HCT116 (cell line): ENCODE measurements around the gene FAM50B. TPM values are rescaled to one million over a fixed set of nuclear protein-coding genes. Genes with fewer than 3 reads are reported as not detected.

Experiments used
- ATAC-seq: fragments of 200-7000 bp; cut with Tn5 transposase; 2 replicates; pipeline ENCODE4 v1.9.1; 2020; ENCODE audit warnings: mild to moderate bottlenecking, moderate library complexity
- BruUV-seq: library from RNA; stranded (reverse); fragments of 400-500 nt; replicated peaks from 2 replicates; lab custom pipeline; 2021; lab: Mats Ljungman, UMichigan
- CTCF ChIA-PET: fragments of 300-600 bp; sonication (Branson Sonifier 250); formaldehyde crosslinking; loops from one replicate; lab custom pipeline; 2021; ENCODE audit warnings: antibody characterized with exemption; lab: Charles Lee
- POLR2A ChIA-PET: fragments of 300-600, 350-600 bp; sonication (Branson Sonifier 250); formaldehyde crosslinking; loops from one replicate; lab custom pipeline; 2021; ENCODE audit warnings: antibody characterized with exemption; lab: Charles Lee
- RAD21 ChIA-PET, 2 experiments: fragments of 300-600 bp; sonication (Branson Sonifier 250); formaldehyde crosslinking; loops; one replicate each; lab custom pipeline; 2023; ENCODE audit warnings: low total read pairs in 2 of 2; ENCODE audit not compliant: uncharacterized antibody in 2 of 2, unreplicated experiment in 2 of 2, low non-redundant PET in 1 of 2; lab: Charles Lee
- DNase-seq: peaks from one replicate; pipeline ENCODE4 v3.0.0-alpha.2; 2010; ENCODE audit warnings: low read depth, low spot score
- H2AFZ ChIP-seq: fragments of 200-600 bp; shearing (Covaris generic), sonication (generic); 2 replicates; pipeline ENCODE4 v1.6.1; 2017; ENCODE audit warnings: low read depth, mixed run types, mixed read lengths, antibody characterized with exemption, low read length; ENCODE audit not compliant: poor library complexity, severe bottlenecking
- H3K27ac ChIP-seq: 2 replicates; pipeline ENCODE4 v1.5.1; 2012; ENCODE audit warnings: low read depth, low read length
- H3K27me3 ChIP-seq: fragments of 200-600 bp; sonication (generic); 2 replicates; pipeline ENCODE4 v1.6.1; 2016; ENCODE audit warnings: mixed run types, low read length, mixed read lengths; ENCODE audit not compliant: insufficient read depth
- H3K36me3 ChIP-seq, 2 experiments: fragments of 200-500 bp in 1 of 2; fragments of 200-600 bp in 1 of 2; sonication (Bioruptor generic) in 1 of 2; sonication (generic) in 1 of 2; 2 replicates each; pipeline versions ENCODE4 v1.5.1 to v1.6.1; 2014 to 2016; ENCODE audit warnings: low read length in 2 of 2, inconsistent platforms in 1 of 2, mixed read lengths in 1 of 2, mixed run types in 1 of 2; ENCODE audit not compliant: insufficient read depth in 2 of 2, control insufficient read depth in 1 of 2
- H3K4me1 ChIP-seq, 2 experiments: fragments of 200-600 bp in 1 of 2; sonication (generic) in 1 of 2; 2 replicates each; pipeline versions ENCODE4 v1.5.1 to v1.6.1; 2012 to 2017; ENCODE audit warnings: low read length in 2 of 2, inconsistent platforms in 1 of 2, mild to moderate bottlenecking in 1 of 2, mixed read lengths in 1 of 2, mixed run types in 1 of 2, moderate library complexity in 1 of 2; ENCODE audit not compliant: insufficient read depth in 2 of 2, control insufficient read depth in 1 of 2
- H3K4me2 ChIP-seq: fragments of 200-600 bp; sonication (generic); 2 replicates; pipeline ENCODE4 v1.6.1; 2017; ENCODE audit warnings: mixed run types, low read length, mixed read lengths
- H3K4me3 ChIP-seq, 2 experiments: fragments of 200-600 bp in 1 of 2; sonication (generic) in 1 of 2; replicated peaks in 1 of 2; 2 replicates each; pipeline ENCODE4 v1.5.1; 2011 to 2016; ENCODE audit warnings: low read length in 2 of 2, control low read depth in 1 of 2, low read depth in 1 of 2, mild to moderate bottlenecking in 1 of 2, mixed read lengths in 1 of 2, mixed run types in 1 of 2
- H3K79me2 ChIP-seq: fragments of 200-600 bp; sonication (generic); 2 replicates; pipeline ENCODE4 v1.6.1; 2017; ENCODE audit warnings: mild to moderate bottlenecking, mixed run types, low read length, moderate library complexity, mixed read lengths; ENCODE audit not compliant: insufficient read depth
- H3K9ac ChIP-seq: fragments of 200-600 bp; sonication (generic); 2 replicates; pipeline ENCODE4 v1.6.1; 2016; ENCODE audit warnings: low read length, mixed read lengths
- H3K9me2 ChIP-seq: fragments of 200-600 bp; sonication (generic), shearing (Covaris generic); 2 replicates; pipeline ENCODE4 v1.6.1; 2017; ENCODE audit warnings: mixed run types, mild to moderate bottlenecking, moderate library complexity; ENCODE audit not compliant: insufficient read depth
- H3K9me3 ChIP-seq, 2 experiments: fragments of 200-500 bp in 1 of 2; fragments of 200-600 bp in 1 of 2; sonication (Bioruptor generic) in 1 of 2; sonication (generic) in 1 of 2; 2 replicates each; pipeline ENCODE4 v1.6.1; 2014 to 2017; ENCODE audit warnings: low read length in 2 of 2, mixed read lengths in 2 of 2, inconsistent platforms in 1 of 2, low read depth in 1 of 2, mild to moderate bottlenecking in 1 of 2, mixed run types in 1 of 2, moderate library complexity in 1 of 2; ENCODE audit not compliant: control insufficient read depth in 1 of 2, insufficient read depth in 1 of 2
- H4K20me1 ChIP-seq: fragments of 200-600 bp; sonication (generic), shearing (Covaris generic); 2 replicates; pipeline ENCODE4 v1.6.1; 2017; ENCODE audit warnings: mixed run types, mild to moderate bottlenecking, moderate library complexity; ENCODE audit not compliant: insufficient read depth
- CEBPB ChIP-seq: IDR thresholded peaks from 2 replicates; pipeline ENCODE4 v1.6.1; 2012; ENCODE audit warnings: low read depth
- CTCF ChIP-seq, 3 experiments: fragments of 200-600 bp in 1 of 3; sonication (generic) in 1 of 3; IDR thresholded peaks in 2 of 3; conservative IDR thresholded peaks in 1 of 3; 2 replicates each; pipeline ENCODE4 v1.5.1; 2012 to 2017; ENCODE audit warnings: low read depth in 2 of 3, low read length in 2 of 3, antibody characterized with exemption in 1 of 3, borderline replicate concordance in 1 of 3, control low read depth in 1 of 3, mild to moderate bottlenecking in 1 of 3, mixed read lengths in 1 of 3, mixed run types in 1 of 3, moderate library complexity in 1 of 3; ENCODE audit not compliant: insufficient read depth in 1 of 3
- EZH2phosphoT487 ChIP-seq: fragments of 200-600 bp; IDR thresholded peaks from 2 replicates; pipeline ENCODE4 v1.6.1; 2018; ENCODE audit warnings: antibody characterized with exemption, borderline replicate concordance
- RAD21 ChIP-seq: IDR thresholded peaks from 2 replicates; pipeline ENCODE4 v1.6.1; 2012; ENCODE audit warnings: low read depth, mild to moderate bottlenecking
- SIN3A ChIP-seq: IDR thresholded peaks from 2 replicates; pipeline ENCODE4 v1.6.1; 2012; ENCODE audit warnings: low read depth
- TCF7L2 ChIP-seq: IDR thresholded peaks from 2 replicates; pipeline ENCODE4 v1.7.0; 2011; ENCODE audit warnings: borderline replicate concordance, inconsistent platforms; ENCODE audit not compliant: insufficient read depth, insufficient read length; ENCODE audit errors: extremely low read depth
- ZNF274 ChIP-seq: fragments of 200-500 bp; sonication (Bioruptor generic); IDR thresholded peaks from 2 replicates; pipeline ENCODE4 v1.6.1; 2014; ENCODE audit warnings: mild to moderate bottlenecking, low read depth, low read length, inconsistent platforms
- intact Hi-C: fragments of 100-400 bp; cut with micrococcal nuclease; formaldehyde crosslinking; loops from 2 replicates; pipeline ENCODE4 v1.10.0; 2022
- total RNA-seq: library from RNA; stranded (reverse); gene quantifications from one replicate; pipeline ENCODE4 v1.2.1, GENCODE V29; 2021; ENCODE audit not compliant: unreplicated experiment

The FAM50B gene
- total RNA-seq, 1 experiment from 2014 or later = 0.86 TPM

DNA sequence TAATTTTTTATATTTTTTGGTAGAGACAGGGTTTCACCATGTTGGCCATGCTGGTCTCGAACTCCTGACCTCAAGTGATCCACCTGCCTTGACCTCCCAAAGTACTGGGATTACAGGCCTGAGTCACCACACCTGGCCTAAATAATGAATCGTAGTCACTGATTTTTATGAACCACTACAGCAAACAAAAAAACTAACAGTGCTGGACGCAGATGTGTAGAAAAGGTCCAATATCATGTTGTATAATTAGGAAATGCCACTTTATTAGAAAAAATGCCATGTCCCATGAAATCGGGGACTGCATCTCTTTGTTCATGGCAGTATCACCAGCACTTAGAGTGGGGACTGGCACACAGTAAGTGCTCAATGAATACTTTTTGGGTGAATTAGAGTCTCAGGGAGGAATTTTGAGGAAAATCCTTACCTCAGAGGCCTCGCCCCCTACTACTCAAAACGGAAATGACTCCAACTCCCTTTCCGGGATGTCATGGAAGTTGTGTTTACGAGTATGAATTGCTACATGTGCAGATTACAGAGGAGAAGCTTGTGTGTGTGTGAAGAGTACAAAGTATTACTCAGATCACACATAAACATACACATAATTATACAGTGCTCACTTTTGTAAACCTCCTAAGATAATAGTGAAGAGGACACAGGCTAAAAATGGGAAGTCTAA lies 43.6 kb upstream of the FAM50B start:
- H3K4me1 ChIP-seq = peaks cover 19 to 36% of the 10 kb centered on the region in 2 experiments
- DNase-seq = no peak

More for the DNA sequence above, 43.6 kb upstream of the FAM50B start:
- RAD21 ChIA-PET = no interaction called here
- no peaks in the 10 kb centered on the region for H3K27me3 ChIP-seq
- POLR2A ChIA-PET = no interaction called here
- BruUV-seq = no TSS peak
- H3K27ac ChIP-seq = no peak overlapping the region
- no peaks in the 10 kb centered on the region for H3K9me3 ChIP-seq
- H3K36me3 ChIP-seq = no peaks in the 10 kb centered on the region
- H3K79me2 ChIP-seq = no peaks in the 10 kb centered on the region
- no peak for TF ChIP-seq CTCF (IDR thresholded peaks at IDR 0.05 in 2 of 3, conservative IDR thresholded peaks at IDR 0.05 in 1 of 3; ENCODE audit: borderline replicate concordance in 1 of 3, insufficient read depth in 1 of 3, low read depth in 2 of 3, low read length in 2 of 3)
- no peak for TF ChIP-seq SIN3A
- no peak for TF ChIP-seq EZH2phosphoT487
- no peak for TF ChIP-seq ZNF274
- TF ChIP-seq TCF7L2 = no peak
- no peak for TF ChIP-seq RAD21
- TF ChIP-seq CEBPB = no peak
- H2AFZ ChIP-seq = no peak overlapping the region
- intact Hi-C loops = no loop called here
- H4K20me1 ChIP-seq = no peaks in the 10 kb centered on the region
- CTCF ChIA-PET = no interaction called here
- H3K9me2 ChIP-seq = no peaks in the 10 kb centered on the region
- H3K9ac ChIP-seq = no peak overlapping the region
- H3K4me2 ChIP-seq = no peak overlapping the region
- H3K4me3 ChIP-seq = no peak overlapping the region
- ATAC-seq = no peak
